Activated B cell treated with CpG ODN at 0.5 μM for 24 hours (primary cell): ENCODE measurements around the gene GRAP. TPM values are rescaled to one million over a fixed set of nuclear protein-coding genes. Genes with fewer than 3 reads are reported as not detected.

ENCODE experiments used
- ATAC-seq: fragments of 200-7000 bp; cut with Tn5 transposase; one replicate; pipeline ENCODE4 v1.10.0; 2021; ENCODE audit warnings: low read depth, mild to moderate bottlenecking, moderate library complexity
- CTCF ChIA-PET: fragments of 350-600 bp; sonication (Branson Sonifier 250); formaldehyde crosslinking; loops from one replicate; lab custom pipeline; 2021; ENCODE audit warnings: antibody characterized with exemption; lab: Charles Lee
- POLR2A ChIA-PET: fragments of 350-600 bp; sonication (Branson Sonifier 250); formaldehyde crosslinking; loops from one replicate; lab custom pipeline; 2021; ENCODE audit warnings: antibody characterized with exemption; lab: Charles Lee
- DNase-seq: peaks from one replicate; pipeline ENCODE4 v3.0.0; 2022
- H3K27ac Mint-ChIP-seq: one replicate; pipeline ENCODE4 v1.8.0; 2020; ENCODE audit warnings: mixed read lengths
- H3K27me3 Mint-ChIP-seq: one replicate; pipeline ENCODE4 v1.8.0; 2021; ENCODE audit warnings: mixed read lengths
- H3K36me3 Mint-ChIP-seq: one replicate; pipeline ENCODE4 v1.8.0; 2021; ENCODE audit warnings: low read depth, mixed read lengths
- H3K4me1 Mint-ChIP-seq: one replicate; pipeline ENCODE4 v1.8.0; 2021; ENCODE audit warnings: mixed read lengths
- H3K4me3 Mint-ChIP-seq: one replicate; pipeline ENCODE4 v1.8.0; 2020; ENCODE audit warnings: mild to moderate bottlenecking, mixed read lengths
- H3K9me3 Mint-ChIP-seq: one replicate; pipeline ENCODE4 v1.8.0; 2020; ENCODE audit warnings: mixed read lengths
- CTCF ChIP-seq: fragments of 200-600 bp; IDR thresholded peaks from one replicate; pipeline ENCODE4 v1.8.0; 2022; ENCODE audit warnings: antibody characterized with exemption, mild to moderate bottlenecking
- intact Hi-C: fragments of 100-400 bp; cut with micrococcal nuclease; formaldehyde crosslinking; loops from one replicate; pipeline ENCODE4 v1.15.1; 2024
- total RNA-seq: library from RNA; stranded (reverse); gene quantifications from 2 replicates; pipeline ENCODE4 v1.2.3, GENCODE V29; 2022

GRAP gene
- total RNA-seq, 1 donor from 2014 or later = 39.2 TPM

- Mint-ChIP-seq H3K4me3 (no peak overlapping the region), H3K36me3 (peaks cover 36% of the 10 kb centered on the region), H3K27me3 (no peaks in the 10 kb centered on the region), H3K9me3 (no peaks in the 10 kb centered on the region), H3K27ac (no peak overlapping the region), H3K4me1 (no peaks in the 10 kb centered on the region)
- intact Hi-C loops = no loop called here
- no peak for ATAC-seq
- CTCF ChIA-PET = interaction anchor here (1.0 kb wide), 1 partner anchor 11 kb away, joined by 5 read pairs; no protein-coding TSS in a partner anchor
- POLR2A ChIA-PET = no interaction called here
- no peak for DNase-seq
- no peak for TF ChIP-seq CTCF
Observed at GRCh38 chr17:18971801-18972200, 75.0 kb downstream of the GRAP start.

Other genes with a start within 250 kb of the GRAP start
- gene PRPSAP2, start 188.8 kb downstream of the GRAP start, total RNA-seq = 56.7 and 62.8 TPM in 2 replicates
- gene SLC5A10, start 94.8 kb downstream of the GRAP start, total RNA-seq = not detected in 2 replicates
- 13.3 and 13.9 TPM in 2 replicates for gene FAM83G, start 42.2 kb downstream of the GRAP start, total RNA-seq
- gene GRAPL, start 80.6 kb upstream of the GRAP start, total RNA-seq = 54.5 and 59.0 TPM in 2 replicates
- gene EPN2, start 190.4 kb upstream of the GRAP start, total RNA-seq = 11.6 and 16.6 TPM in 2 replicates